ENCODE measurements around the gene CBARP. TPM values are rescaled to one million over a fixed set of nuclear protein-coding genes. Genes with fewer than 3 reads are reported as not detected.

CBARP gene
- total and polyA plus RNA-seq, 2 donors (not counting 3 experiments of a cell fraction or from before 2014, with no cell fraction given): 3.5 to 9.2 TPM

DNA sequence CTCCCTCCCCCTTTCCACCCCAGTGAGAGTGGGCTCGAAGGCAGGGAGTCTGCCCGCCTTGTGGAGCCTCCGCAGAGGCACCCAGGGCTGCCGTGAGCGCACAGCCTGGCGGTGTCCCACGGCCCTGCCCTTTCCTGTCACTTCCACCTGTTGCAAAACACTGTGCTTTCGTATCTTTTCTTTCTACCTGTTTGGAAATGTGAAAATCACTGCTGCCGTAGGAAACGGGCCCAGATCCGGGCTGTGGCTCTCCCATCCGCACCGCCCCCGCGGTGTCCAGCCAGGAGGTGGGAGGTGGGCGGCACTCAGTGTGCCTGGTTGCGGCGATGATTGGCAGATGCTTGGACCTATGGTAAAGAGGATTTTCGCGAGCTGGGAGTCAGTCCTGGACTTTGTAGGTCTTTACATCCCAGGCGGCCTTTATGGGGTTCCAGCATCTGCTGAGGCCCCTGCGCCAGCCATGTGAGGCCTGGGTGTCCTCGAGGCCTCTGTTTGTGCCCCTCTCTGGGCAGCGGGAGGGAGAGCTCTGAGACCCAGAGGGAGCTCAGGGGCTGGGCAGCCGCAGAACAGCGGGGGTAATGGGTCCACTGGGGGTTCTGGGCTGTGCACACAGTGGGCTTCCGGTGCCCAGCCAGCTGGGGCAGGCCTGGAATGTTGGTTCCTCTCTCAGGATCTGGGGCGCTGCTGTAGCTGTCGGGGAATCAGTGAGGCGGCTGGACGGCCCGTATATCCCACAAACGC, 26.1 kb downstream of the CBARP start:
- H3K9ac ChIP-seq (replicated peaks; ENCODE audit: extremely low read depth, insufficient read depth, low read length): no peak overlapping the region
- dilution Hi-C loops (cut with MboI; ENCODE audit: extremely low pct_ligation_motif_present, low sequenced_read_pairs) (no loop called here), intact Hi-C loops (cut with micrococcal nuclease) (no loop called here)
- FAIRE-seq (no peak), DNase-seq (ENCODE audit: low read depth, low spot score) (no peak)
- peaks cover 39% of the 10 kb centered on the region for H3K4me1 ChIP-seq (ENCODE audit: control insufficient read depth, extremely low read depth, insufficient read depth, low read length)
- no peak overlapping the region for H3K4me2 ChIP-seq (ENCODE audit: insufficient read depth, low read length)
- peaks cover 0 to 4% of the 10 kb centered on the region in 2 experiments for H3K36me3 ChIP-seq (ENCODE audit: control insufficient read depth in 2 of 2, extremely low read depth in 1 of 2, insufficient read depth in 2 of 2, low read length in 2 of 2)
- H4K20me1 ChIP-seq (replicated peaks; ENCODE audit: control insufficient read depth, extremely low read depth, insufficient read depth, low read length): no peaks in the 10 kb centered on the region
- H3K27me3 ChIP-seq (ENCODE audit: control insufficient read depth in 2 of 2, insufficient read depth in 2 of 2, low read length in 2 of 2): no peaks in the 10 kb centered on the region
- H2AFZ ChIP-seq (ENCODE audit: low read depth, low read length): no peak overlapping the region
- POLR2A ChIA-PET: no interaction called here
- CTCF ChIA-PET: interaction anchor here (1.2 to 2.6 kb wide), 2 partner anchors 11 to 32 kb away, joined by 5 to 14 read pairs; no protein-coding TSS in a partner anchor
- H3K4me3 ChIP-seq (replicated peaks in 1 of 3; ENCODE audit: insufficient read depth in 1 of 3, low read depth in 1 of 3, low read length in 3 of 3): no peak overlapping the region
- H3K9me3 ChIP-seq (replicated peaks; ENCODE audit: control insufficient read depth, insufficient read depth, low read length): no peaks in the 10 kb centered on the region
- peaks cover 84% of the 10 kb centered on the region for H3K79me2 ChIP-seq (ENCODE audit: control insufficient read depth, insufficient read depth, low read length)
- TF ChIP-seq FOS (IDR thresholded peaks at IDR 0.05; ENCODE audit: borderline replicate concordance, insufficient read depth, low read length) (no peak), EZH2 (IDR thresholded peaks at IDR 0.05; ENCODE audit: borderline replicate concordance, low read depth, low read length, severe bottlenecking) (no peak), POLR2A (IDR thresholded peaks at IDR 0.05; ENCODE audit: low read depth, low read length) (no peak), POLR2AphosphoS5 (IDR thresholded peaks at IDR 0.05; ENCODE audit: insufficient read depth, low read depth, low read length) (no peak), GATA2 (IDR thresholded peaks at IDR 0.05; ENCODE audit: insufficient read depth, insufficient read length, low read depth, low read length) (no peak), MYC (IDR thresholded peaks at IDR 0.05; ENCODE audit: low read depth, low read length) (no peak), JUN (IDR thresholded peaks at IDR 0.05; ENCODE audit: borderline replicate concordance, insufficient read depth, insufficient read length, low read depth) (no peak)
- TF ChIP-seq, protein P1, sequence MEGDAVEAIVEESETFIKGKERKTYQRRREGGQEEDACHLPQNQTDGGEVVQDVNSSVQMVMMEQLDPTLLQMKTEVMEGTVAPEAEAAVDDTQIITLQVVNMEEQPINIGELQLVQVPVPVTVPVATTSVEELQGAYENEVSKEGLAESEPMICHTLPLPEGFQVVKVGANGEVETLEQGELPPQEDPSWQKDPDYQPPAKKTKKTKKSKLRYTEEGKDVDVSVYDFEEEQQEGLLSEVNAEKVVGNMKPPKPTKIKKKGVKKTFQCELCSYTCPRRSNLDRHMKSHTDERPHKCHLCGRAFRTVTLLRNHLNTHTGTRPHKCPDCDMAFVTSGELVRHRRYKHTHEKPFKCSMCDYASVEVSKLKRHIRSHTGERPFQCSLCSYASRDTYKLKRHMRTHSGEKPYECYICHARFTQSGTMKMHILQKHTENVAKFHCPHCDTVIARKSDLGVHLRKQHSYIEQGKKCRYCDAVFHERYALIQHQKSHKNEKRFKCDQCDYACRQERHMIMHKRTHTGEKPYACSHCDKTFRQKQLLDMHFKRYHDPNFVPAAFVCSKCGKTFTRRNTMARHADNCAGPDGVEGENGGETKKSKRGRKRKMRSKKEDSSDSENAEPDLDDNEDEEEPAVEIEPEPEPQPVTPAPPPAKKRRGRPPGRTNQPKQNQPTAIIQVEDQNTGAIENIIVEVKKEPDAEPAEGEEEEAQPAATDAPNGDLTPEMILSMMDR (IDR thresholded peaks at IDR 0.05; ENCODE audit: extremely low read depth in 1 of 2, insufficient read depth in 1 of 2, low read depth in 1 of 2, low read length in 2 of 2): no peak
- TF ChIP-seq, protein P2, sequence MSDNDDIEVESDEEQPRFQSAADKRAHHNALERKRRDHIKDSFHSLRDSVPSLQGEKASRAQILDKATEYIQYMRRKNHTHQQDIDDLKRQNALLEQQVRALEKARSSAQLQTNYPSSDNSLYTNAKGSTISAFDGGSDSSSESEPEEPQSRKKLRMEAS (IDR thresholded peaks at IDR 0.05; ENCODE audit: insufficient read depth, insufficient read length): no peak
- no peaks in the 10 kb centered on the region for H3K9me1 ChIP-seq (replicated peaks; ENCODE audit: control insufficient read depth, extremely low read depth, insufficient read depth, low read length)
- no peak overlapping the region for H3K27ac ChIP-seq (ENCODE audit: insufficient read depth, low read depth, low read length)
- BruUV-seq (replicated peaks): no TSS peak
